Measurements from ENCODE around the gene ABI2. TPM values are rescaled to one million over a fixed set of nuclear protein-coding genes. Genes with fewer than 3 reads are reported as not detected.
A peak's percentile ranks its signal among the peaks of the same experiment; 100 is the strongest.

ABI2 gene
- total RNA-seq, 3 donors from 2014 or later, result 10.5 to 64.5 (median 17.1) TPM

DNA sequence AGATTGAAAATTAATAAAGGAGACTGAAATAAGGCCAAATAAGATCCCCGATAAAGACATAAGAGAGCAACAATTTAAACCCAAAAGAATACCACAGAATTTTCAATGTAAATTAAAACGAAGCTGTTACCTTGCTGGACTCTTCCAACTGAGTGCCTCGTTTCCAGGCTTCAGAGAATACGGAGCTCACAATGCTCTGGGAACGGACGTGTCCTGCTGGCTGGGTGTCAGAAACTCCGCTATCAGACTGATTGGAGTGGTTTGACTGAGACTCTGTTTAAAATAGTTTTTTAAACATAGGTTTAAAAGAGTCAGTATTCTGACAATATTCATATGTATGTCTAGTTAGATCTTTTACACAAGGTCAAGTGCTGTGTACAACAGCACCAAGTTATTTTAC, 116.5 kb downstream of the ABI2 start:
- intact Hi-C loops (cut with DNase I, micrococcal nuclease), result no loop called here
- no peak for DNase-seq
- TF ChIP-seq, protein P1, sequence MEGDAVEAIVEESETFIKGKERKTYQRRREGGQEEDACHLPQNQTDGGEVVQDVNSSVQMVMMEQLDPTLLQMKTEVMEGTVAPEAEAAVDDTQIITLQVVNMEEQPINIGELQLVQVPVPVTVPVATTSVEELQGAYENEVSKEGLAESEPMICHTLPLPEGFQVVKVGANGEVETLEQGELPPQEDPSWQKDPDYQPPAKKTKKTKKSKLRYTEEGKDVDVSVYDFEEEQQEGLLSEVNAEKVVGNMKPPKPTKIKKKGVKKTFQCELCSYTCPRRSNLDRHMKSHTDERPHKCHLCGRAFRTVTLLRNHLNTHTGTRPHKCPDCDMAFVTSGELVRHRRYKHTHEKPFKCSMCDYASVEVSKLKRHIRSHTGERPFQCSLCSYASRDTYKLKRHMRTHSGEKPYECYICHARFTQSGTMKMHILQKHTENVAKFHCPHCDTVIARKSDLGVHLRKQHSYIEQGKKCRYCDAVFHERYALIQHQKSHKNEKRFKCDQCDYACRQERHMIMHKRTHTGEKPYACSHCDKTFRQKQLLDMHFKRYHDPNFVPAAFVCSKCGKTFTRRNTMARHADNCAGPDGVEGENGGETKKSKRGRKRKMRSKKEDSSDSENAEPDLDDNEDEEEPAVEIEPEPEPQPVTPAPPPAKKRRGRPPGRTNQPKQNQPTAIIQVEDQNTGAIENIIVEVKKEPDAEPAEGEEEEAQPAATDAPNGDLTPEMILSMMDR (IDR thresholded peaks at IDR 0.05), result no peak
- no peak for ATAC-seq
- Histone ChIP-seq H3K4me1 (ENCODE audit: low read depth) (no peaks in the 10 kb centered on the region), H3K36me3 (ENCODE audit: low read depth) (peaks cover 5% of the 10 kb centered on the region), H3K9me3 (no peaks in the 10 kb centered on the region), H3K4me3 (no peak overlapping the region)

GRCh38 chr2:203446071-203446481, 117.9 kb downstream of the ABI2 start:
- Histone ChIP-seq H3K4me1 (ENCODE audit: low read depth) (no peaks in the 10 kb centered on the region), H3K36me3 (ENCODE audit: low read depth) (peaks cover 5% of the 10 kb centered on the region), H3K4me3 (no peak overlapping the region), H3K9me3 (no peaks in the 10 kb centered on the region)
- no peak for ATAC-seq
- DNase-seq, result no peak
- TF ChIP-seq, protein P1 (IDR thresholded peaks at IDR 0.05), result no peak
- intact Hi-C loops (cut with DNase I, micrococcal nuclease), result no loop called here

DNA sequence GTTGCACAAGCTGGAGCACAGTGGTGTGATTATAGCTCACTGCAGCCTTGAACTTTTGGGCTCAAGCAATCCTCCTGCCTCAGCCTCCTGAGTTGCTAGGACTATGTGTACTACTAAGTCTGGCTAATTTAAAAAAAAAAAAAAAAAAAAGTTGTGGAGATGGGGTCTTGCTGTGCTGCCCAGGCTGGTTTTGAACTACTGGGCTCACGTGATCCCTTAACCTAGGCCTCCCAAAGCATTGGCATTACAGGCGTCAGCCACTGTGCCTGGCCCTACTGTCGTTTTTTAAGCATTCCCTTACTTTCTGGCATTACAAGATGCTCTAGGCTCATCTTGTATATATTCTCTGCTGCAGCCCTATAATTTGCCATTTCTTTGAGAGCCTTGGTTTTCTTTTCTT, 118.6 kb downstream of the ABI2 start:
- TF ChIP-seq, protein P1 (IDR thresholded peaks at IDR 0.05), result no peak
- DNase-seq (no peak), ATAC-seq (no peak)
- intact Hi-C loops (cut with DNase I, micrococcal nuclease), result no loop called here
- H3K9me3 ChIP-seq, result no peaks in the 10 kb centered on the region
- no peaks in the 10 kb centered on the region for H3K4me1 ChIP-seq (ENCODE audit: low read depth)
- peaks cover 5% of the 10 kb centered on the region for H3K36me3 ChIP-seq (ENCODE audit: low read depth)
- H3K4me3 ChIP-seq, result no peak overlapping the region

DNA sequence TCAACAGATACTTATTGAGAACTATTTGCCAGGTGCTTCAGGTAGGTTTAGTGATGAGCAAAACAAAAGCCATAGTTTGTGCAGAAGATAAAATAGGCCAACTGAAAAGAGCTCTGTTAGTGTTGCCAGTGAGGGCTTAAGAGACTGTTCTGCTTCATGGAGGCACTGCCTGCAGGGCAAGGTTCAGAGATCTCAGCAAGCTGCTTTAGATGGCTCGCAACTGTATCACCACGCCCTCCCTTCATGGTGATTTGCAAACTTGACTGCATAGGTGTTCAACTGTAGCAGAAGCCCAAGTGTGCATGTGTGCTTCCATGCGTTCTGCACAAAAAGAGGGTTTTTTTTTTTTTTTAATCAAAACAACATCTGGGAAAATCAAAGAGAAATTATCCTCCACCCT, 122.4 kb downstream of the ABI2 start:
- H3K36me3 ChIP-seq (ENCODE audit: low read depth), result no peaks in the 10 kb centered on the region
- intact Hi-C loops (cut with DNase I, micrococcal nuclease), result no loop called here

GRCh38 chr2:203451011-203451410, 122.8 kb downstream of the ABI2 start:
- no peak for ATAC-seq
- intact Hi-C loops (cut with DNase I, micrococcal nuclease), result no loop called here
- Histone ChIP-seq H3K36me3 (ENCODE audit: low read depth) (no peaks in the 10 kb centered on the region), H3K4me1 (ENCODE audit: low read depth) (no peaks in the 10 kb centered on the region), H3K9me3 (no peaks in the 10 kb centered on the region), H3K4me3 (no peak overlapping the region)
- TF ChIP-seq, protein P1 (IDR thresholded peaks at IDR 0.05), result no peak
- DNase-seq, result no peak

More for the DNA sequence above, 122.4 kb downstream of the ABI2 start:
- Histone ChIP-seq H3K4me3 (no peak overlapping the region), H3K9me3 (no peaks in the 10 kb centered on the region), H3K4me1 (ENCODE audit: low read depth) (no peaks in the 10 kb centered on the region)
- DNase-seq, result peak in 1 of 3 donors; percentile 58
- peak; percentile 82 for ATAC-seq
- TF ChIP-seq, protein P1 (IDR thresholded peaks at IDR 0.05), result no peak

- TF ChIP-seq, protein P1 (IDR thresholded peaks at IDR 0.05), result no peak
- ATAC-seq, result peak; percentile 65
- DNase-seq, result no peak
- Histone ChIP-seq H3K9me3 (no peaks in the 10 kb centered on the region), H3K36me3 (ENCODE audit: low read depth) (no peaks in the 10 kb centered on the region), H3K4me3 (no peak overlapping the region), H3K4me1 (ENCODE audit: low read depth) (no peaks in the 10 kb centered on the region)
- intact Hi-C loops (cut with DNase I, micrococcal nuclease), result no loop called here
Observed at GRCh38 chr2:203451689-203452088, 123.5 kb downstream of the ABI2 start.
